GM18907 (cell line): ENCODE data around the gene PFN1.

Source experiments
- ATAC-seq: cut with Tn5 transposase; IDR thresholded peaks from one replicate; pipeline ENCODE4 v1.9.1; 2021; ENCODE audit warnings: mild to moderate bottlenecking, moderate library complexity; ENCODE audit not compliant: unreplicated experiment

PFN1 gene

DNA sequence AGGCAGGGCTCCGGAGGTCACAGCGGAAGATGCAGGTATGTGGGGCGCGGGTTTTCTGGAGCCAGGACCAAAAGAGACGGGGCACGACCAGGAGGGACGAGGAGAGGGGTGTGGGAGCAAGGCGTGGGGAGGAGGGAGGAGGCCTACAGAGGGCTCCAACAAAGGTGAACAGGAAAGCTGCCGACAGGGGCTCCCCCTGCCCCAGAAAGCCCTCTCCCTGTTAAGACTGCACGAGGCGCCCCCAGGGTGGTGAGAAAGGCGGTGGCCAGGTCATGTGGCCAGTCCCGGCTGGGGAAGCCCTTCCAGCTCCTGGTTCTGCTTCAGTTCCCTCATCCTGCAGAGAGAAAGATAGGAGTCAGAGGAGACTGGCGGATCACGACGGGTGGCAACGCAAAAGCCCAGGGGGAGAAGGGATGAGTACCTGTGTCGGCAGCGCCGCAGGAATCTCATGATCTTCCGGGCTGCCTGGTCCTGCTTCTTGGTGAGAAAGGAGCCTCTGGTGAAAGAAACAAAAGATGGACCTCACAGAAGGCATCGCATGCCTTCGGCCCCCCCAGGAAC, 20.2 kb upstream of the PFN1 start:
- no peak for ATAC-seq

GRCh38 chr17:4967539-4968485, 19.5 kb upstream of the PFN1 start, which contains the start of gene SPAG7:
Gene SPAG7, minus strand, starts transcription at chr17:4967817. Its CDS starts 13 bp downstream, at chr17:4967804.
- ATAC-seq: peak; percentile 66

GRCh38 chr17:4966844-4967538, 18.7 kb upstream of the PFN1 start:
- ATAC-seq: peak; percentile 79

- ATAC-seq: no peak
Observed at GRCh38 chr17:4965311-4965986, 17.1 kb upstream of the PFN1 start.

GRCh38 chr17:4960279-4960922, 12.1 kb upstream of the PFN1 start:
- no peak for ATAC-seq

DNA sequence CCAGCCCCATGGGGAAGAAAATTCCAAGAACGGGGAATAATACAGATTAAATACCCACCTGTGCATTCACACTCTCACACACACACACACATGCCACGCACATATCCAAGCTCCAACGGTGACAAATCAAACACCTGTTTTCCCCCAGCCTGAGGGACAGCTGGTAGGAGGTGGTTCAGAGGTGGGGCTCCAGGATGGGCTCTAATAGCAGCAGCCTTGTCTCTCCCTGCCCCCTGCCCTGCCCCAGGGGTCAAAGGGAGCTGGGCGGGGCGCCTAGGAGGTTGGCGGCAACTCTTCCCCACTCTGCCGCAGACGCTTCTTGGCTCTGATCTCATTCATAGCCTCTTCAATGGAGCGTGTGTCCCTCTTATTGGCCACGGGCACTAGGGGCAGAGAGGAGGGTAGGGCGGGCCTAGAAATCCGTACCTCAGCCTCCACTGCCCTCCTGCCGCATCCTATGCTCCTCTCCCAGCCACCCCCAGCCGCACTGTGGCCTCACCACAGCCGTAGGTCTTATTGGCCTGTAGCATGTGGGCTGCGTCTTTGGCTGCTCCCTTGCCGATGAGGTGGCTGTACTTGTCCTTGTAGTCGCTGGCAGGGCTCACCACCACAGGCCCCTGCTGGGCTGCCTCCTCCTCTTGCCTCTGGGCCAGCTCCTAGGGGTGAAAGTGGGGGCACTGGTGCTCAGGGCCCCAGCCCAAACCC, 11.1 kb upstream of the PFN1 start:
- ATAC-seq: no peak

DNA sequence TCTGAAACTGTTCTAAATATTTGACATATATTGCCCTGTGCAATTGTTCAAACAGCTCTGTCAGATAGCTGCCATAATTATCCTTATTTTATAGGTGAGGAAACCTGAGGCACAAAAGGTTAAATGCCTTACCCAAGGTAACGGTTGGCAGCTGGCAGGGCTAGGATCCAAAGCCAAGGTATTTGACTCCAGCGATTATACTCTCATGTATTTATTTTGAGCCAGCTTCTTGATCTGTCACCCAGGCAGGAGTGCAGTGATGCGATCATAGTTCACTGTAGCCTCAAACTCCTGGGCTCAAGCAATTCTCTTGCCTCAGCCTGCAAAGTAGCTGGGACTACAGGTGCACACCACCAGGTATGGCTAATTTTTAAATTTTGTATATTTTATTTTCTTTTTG, 9.8 kb upstream of the PFN1 start:
- no peak for ATAC-seq

- ATAC-seq: no peak
Observed at GRCh38 chr17:4956493-4957061, 8.2 kb upstream of the PFN1 start.

DNA sequence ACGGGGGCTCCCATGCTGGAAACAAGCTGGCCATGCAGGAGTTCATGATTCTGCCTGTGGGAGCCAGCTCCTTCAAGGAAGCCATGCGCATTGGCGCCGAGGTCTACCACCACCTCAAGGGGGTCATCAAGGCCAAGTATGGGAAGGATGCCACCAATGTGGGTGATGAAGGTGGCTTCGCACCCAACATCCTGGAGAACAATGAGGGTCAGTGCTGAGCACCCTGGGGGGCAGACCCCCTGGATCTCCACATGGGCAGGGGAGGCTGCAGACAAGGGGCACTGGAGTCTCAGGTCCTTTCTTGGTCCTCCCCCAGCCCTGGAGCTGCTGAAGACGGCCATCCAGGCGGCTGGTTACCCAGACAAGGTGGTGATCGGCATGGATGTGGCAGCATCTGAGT, 6.8 kb upstream of the PFN1 start:
- ATAC-seq: no peak

- no peak for ATAC-seq
Observed at GRCh38 chr17:4953451-4953961, 5.2 kb upstream of the PFN1 start.

DNA sequence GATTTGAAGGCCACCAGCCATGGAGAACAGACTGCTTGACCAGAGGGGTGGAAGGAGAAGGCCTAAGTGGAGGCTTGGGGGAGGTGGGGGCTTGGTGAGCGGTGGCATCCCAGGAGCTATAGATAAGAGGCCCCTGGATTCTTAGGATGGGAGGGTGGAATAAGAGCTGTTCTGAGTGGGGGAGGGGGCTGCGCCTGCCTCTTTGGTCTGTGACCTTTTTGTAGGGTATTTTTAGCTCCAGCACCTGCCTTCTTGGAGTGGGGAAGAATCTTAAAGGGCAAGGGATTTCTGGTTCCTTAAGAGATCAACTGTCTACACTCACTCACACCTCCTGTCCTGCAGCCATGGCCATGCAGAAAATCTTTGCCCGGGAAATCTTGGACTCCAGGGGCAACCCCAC, 3.2 kb upstream of the PFN1 start:
- ATAC-seq: no peak

DNA sequence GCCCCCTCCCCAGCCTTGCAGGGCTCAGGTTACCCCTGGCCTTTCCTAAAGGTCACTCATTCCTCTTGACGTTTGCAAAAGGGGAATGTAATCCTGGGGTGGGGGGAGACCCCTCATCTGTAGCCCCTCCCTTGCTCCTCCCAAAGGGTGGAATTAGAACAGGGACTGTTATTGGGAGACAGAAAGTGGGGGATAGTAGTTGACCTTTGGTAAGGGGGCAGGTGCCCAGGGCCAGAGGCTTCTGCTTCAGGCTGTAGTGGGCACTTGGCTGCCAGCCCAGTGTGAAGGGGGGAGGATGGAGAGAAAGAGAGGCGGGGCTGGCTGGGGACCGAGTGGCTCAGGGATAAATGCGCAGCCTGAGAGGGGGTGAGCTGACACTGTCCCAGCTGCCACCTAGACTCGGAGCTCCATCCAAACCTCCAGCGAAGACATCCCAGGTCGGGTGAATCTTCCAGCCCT, 2.4 kb upstream of the PFN1 start, which contains the start of gene ENO3:
TSS of gene ENO3 (plus strand) at position 374 of the 459 bp plus-strand sequence. CDS start 711 bp downstream, outside the sequence.
- no peak for ATAC-seq

DNA sequence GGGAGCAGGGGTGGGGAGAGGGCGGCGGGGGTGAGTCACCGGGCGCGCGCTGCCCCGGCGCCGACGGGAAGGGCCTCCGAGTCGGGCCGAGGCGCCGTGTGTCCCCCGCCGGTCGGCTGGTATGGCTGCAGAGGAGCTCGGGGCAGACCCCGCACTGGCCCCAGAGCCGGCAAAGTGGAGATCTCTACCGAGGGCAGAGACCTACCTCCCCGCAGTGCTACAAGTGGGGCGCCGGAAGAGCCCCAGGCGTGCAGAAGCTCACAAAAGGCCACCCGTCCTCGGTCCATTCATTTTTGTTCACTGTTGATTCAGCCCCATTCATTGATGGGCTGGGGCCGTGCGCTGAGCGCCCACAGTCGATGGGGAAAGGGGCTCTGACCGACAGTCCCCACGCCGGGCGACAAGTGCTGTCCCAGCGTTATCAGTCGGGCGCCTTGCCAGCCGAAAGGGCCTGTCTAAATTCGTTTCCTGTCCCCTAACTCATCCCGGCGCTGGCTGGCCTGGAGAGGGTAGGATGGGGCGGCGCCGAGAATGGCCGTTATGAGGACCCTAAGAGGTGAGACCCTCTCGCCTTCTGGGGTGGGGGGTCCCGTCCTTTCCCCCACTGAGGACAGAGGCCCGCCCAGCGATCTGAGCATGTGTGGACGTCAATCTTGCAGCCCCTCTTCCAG, 1.9 kb upstream of the PFN1 start:
- ATAC-seq: no peak

DNA sequence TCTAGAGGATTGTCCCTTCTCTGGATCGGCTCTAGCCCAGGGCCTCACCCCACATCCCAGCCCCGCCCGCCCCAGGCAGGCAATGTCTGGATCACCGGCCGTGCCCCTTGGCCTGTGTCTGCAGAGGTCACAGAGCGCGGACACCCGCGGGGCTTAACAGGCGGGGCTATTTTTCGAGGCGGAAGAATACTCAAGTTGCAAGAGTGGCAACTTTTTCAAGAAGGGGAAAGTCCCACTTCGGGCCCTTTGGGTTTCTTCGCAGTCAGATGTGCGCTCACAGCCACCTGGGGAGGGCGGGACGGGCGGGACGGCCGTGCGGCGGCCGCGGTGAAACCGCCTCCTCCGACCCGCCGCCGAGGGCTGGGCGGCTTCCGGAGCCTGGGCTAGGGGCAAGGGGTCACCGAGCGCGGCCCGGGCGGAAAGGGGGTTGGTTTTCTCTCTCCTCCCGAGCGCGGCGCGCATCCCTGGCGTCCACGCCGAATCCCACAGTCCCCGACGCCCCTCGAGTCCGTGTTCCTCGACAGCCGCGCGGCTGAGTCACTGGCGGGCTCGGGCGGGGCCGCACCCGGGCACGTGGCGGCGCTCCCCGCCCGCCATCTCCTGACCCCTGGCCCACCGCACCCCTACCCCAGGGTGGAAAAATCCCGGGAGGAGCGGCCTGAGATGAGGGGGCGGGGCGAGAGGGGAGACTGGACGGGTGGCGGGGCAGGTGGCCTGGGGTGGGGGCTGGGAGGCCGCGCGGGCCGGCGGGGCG, 1.2 kb upstream of the PFN1 start:
- ATAC-seq: peak; percentile 37

DNA sequence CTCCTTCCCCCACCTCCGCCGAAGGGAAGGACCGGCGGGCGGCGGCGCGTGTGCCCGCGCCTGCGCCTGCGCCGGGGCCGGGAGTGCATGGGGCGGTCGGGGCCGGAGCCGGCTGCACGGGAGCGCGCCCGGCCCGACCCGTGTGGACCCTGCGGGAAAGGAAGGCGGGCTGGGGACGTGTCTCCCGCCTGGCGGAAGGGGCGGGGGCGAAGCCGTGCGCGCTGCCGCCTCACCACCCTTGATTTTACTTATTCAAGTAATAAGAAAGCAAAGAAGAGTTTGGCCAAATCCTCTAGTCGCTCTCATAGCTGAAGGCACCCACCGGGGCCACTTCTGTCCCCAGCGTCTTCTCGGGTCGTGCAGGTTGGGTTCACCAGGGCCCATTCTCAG, 596 bp upstream of the PFN1 start:
- peak; percentile 39 for ATAC-seq

DNA sequence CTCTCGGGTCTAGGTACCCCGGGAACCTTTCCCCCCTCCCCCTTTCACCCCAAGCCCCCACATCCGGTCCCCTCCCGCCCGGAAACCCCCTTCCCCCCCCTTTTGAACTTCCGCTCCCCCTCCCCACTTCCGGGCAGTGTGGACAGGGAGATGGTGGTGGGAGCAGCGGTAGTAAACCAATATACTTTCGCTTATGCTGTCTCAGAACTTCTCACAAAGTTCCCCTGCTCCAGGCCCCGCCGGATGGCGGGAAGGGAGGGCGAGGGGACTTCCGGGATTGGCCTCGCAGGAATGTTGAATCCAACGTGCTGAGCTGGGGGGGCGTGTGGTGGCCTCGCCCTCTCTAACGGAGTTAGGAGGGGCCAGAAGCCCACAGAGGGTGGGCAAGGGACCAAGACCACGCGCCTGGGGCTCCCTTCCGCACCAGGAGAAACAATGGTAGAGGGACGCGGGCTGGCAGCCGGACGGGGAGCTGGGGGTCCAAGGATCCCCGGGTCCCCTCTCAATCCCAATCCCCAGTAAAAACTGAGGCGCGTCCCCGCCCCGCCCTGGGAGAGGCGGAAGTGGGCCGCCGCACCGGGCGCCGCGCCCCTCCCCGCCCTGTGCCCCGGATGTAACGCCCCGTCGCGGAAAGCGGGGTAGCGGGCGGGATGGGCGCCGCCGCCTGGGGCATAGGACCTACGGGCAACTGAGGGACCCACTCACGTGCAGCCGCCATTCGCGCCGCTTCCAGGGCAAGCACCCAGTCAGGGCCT, 742 bp downstream of the PFN1 start:
- ATAC-seq: peak; percentile 10

DNA sequence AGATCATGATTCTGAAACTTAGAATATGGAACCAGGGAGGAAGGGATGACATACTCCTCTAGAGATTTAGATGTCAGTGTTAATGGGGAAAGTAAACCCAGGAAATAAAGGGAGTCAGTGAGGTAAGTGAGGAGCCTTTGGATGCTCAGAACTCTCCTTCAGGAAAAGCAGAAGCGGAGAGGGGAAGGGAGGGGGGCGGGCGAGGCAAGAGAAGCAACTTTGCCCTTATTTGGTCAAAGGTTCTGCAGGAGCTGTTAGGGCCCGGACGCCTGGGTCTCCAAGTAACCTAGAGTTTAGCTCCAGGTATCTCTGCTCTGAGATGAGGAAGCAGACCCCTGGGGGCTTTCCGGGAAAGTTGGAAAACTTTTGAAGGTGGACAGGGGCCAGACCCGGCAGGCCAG, 1.3 kb downstream of the PFN1 start:
- ATAC-seq: no peak
